Heart left ventricle (tissue), 13 donors: ENCODE data around the gene ACO1.

Experiments
- CTCF ChIP-seq, 12 donors: fragments of 200-600 bp; sonication (generic) in 4 of 12; IDR thresholded peaks; one replicate each; pipeline versions ENCODE4 v1.5.0 to v1.8.0; 2018 to 2022; ENCODE audit warnings: antibody characterized with exemption in 12 of 12, mild to moderate bottlenecking in 5 of 12
- POLR2A ChIP-seq, 2 donors: fragments of 450-650 bp; IDR thresholded peaks; one replicate each; pipeline ENCODE4 v1.6.1; 2017; ENCODE audit warnings: antibody characterized with exemption in 2 of 2, mild to moderate bottlenecking in 2 of 2, moderate library complexity in 2 of 2
- donor health status: ischemic (EF 13 %, LVEDD 7.1; RV severe dilation, severe dysfunction).
- donor health status: DM: no; HTN: yes; CAD: no.
- donor health status: DM: no; HTN: no; CAD: no.
- donor health status: ischemic (EF 25% LVEDD 6.9; RV normal size, moderate dysfunction).
- donor health status: ischemic (EF 25% LVEDD 5.7; RV mildly dilated, moderate dysfunction).
- donor health status: ischemic (EF 35%, LVEDD 5.7; RV mildly dilated, moderate dysfunction).
- donor health status: nonischemic (EF 11% LVEDD 7.7; RV severe dilation, severe dysfunction).
- donor health status: DM: yes; HTN: yes; CAD: no.
- donor health status: PGD.
- donor health status: ischemic (EF 29% LVEDD 5.4; RV normal size, mild dysfunction).
- donor health status: nonischemic (EF 23%, LVEDD 6.1; RV moderate dilation, normal function).

- TF ChIP-seq CTCF (IDR thresholded peaks at IDR 0.05) (no peak), POLR2A (IDR thresholded peaks at IDR 0.05) (no peak)
Measured at GRCh38 chr9:32486839-32487562, 102.6 kb downstream of the ACO1 start.
